NCI-H1436 (cell line): ENCODE measurements around the gene GARS1.
A peak's percentile ranks its signal among the peaks of the same experiment; 100 is the strongest.
"Not testable (repeated sequence)": the region's sequence is repeated elsewhere in the genome, so short reads cannot be mapped to it uniquely, and the experiment has no call there.

Experiments
- DNase-seq: peaks from one replicate; lab custom pipeline; 2025; lab: John Stamatoyannopoulos, UW

Gene GARS1, protein sequence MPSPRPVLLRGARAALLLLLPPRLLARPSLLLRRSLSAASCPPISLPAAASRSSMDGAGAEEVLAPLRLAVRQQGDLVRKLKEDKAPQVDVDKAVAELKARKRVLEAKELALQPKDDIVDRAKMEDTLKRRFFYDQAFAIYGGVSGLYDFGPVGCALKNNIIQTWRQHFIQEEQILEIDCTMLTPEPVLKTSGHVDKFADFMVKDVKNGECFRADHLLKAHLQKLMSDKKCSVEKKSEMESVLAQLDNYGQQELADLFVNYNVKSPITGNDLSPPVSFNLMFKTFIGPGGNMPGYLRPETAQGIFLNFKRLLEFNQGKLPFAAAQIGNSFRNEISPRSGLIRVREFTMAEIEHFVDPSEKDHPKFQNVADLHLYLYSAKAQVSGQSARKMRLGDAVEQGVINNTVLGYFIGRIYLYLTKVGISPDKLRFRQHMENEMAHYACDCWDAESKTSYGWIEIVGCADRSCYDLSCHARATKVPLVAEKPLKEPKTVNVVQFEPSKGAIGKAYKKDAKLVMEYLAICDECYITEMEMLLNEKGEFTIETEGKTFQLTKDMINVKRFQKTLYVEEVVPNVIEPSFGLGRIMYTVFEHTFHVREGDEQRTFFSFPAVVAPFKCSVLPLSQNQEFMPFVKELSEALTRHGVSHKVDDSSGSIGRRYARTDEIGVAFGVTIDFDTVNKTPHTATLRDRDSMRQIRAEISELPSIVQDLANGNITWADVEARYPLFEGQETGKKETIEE

DNA sequence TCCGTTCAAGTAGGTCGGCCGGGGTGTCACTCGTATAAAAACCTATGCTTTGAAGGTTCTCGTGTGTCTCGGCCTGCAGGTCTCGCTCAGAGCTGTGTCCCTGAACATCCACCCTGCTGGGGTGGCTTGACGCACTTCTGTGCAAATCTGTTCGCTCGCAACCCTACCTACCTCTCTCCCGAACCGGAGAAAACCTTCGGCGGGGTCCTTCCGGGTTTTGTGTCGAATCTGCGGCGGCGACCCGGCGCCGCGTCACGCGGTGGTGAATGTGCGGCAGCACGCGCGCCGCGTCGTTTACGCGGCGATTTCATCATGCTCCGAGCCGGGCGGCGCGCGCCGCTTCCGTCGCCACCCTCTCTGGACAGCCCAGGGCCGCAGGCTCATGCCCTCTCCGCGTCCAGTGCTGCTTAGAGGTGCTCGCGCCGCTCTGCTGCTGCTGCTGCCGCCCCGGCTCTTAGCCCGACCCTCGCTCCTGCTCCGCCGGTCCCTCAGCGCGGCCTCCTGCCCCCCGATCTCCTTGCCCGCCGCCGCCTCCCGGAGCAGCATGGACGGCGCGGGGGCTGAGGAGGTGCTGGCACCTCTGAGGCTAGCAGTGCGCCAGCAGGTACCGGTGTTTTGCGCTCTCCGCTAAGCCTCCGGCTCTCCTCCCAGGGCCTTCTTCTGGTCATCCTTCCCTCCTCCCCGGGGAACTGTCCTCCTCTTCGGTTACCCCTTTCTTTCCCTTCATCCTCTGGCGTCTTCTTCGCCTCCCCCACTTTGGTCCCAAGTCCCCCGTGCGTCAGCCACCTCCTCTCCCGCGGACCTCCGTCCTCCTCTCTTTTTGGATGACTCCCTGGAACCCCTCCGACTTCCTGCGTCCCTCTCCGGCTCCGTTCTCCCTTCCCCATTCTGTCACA, at the start of gene GARS1:
TSS of gene GARS1 (plus strand) at position 339 of the 896 bp plus-strand sequence. CDS start at position 383, 44 bp downstream.
- DNase-seq, result peak; percentile 76

DNA sequence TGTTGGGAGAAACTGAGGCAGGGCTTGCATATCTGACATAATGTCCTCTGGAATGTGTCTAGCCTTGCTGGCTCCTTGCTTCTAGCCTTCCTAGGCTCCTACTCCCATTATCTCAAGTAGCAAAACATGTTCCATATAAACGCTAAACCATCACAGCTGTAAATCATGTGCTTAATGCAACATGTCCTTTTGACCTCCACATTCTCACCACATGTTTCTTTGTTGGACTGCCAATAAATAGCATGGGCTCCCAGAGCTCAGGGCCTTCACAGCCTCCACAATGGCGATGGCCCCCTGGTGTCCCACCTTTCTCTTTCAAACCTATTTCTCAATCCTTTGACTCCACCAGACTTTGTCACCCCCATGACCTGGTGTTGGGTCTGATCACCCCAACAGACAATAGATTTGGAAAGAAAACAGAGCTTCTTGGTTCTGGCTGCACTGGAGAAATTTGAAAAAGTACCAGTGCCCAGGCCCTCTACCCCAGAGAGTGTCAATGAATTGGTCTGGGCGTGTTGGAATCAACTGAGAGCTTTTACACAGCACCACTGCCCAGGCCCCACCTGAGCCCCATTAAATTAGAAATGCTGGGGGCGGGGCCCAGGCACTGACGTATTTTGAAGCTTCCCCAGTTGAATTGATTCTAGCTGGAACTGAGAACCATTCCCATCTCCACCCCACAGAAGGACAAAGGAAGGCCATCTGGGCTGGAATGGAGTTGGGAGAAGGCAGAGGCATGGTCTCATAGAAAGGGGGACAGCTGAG, 48.7 kb upstream of the GARS1 start:
- DNase-seq, result no peak

DNA sequence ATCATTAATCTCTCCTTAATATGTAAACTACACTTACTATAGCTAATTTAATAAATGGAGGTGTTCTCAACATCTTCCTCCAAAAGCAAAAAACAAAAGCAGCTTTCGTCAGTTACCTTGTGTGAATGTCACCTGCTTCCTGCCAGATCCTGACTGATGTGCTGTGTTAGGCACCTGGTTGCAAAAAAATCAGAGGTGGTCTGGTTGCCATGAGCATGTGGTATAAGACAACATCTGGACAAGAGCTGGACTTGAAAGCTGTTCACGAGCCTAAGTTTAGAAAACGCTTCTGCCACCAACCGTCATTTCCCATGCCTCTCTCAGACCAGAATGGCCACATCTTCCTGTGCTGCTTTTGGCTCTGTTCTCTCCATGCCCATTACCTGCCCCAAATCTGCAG, 48.1 kb upstream of the GARS1 start:
- DNase-seq, result no peak

DNA sequence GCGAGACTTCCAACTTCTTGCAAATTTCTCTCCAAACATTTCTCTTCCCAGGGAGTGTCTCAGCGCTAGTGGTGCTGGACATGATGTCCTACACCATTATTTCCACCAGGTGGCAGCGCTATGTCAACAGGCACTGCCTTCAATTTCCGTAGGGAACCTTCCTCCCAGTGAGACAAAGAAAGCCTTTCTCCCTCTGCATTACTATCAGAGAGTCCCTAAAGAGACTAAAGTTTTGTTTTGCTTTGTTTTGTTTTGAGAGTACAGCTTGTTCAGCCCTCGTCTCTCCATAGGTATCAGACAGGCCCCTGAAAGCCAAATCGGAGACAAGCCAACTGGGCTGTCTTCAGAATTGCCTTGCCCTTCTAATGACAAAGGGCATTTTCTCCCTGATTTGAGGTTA, 45.8 kb upstream of the GARS1 start:
- DNase-seq, result peak; percentile 71

DNA sequence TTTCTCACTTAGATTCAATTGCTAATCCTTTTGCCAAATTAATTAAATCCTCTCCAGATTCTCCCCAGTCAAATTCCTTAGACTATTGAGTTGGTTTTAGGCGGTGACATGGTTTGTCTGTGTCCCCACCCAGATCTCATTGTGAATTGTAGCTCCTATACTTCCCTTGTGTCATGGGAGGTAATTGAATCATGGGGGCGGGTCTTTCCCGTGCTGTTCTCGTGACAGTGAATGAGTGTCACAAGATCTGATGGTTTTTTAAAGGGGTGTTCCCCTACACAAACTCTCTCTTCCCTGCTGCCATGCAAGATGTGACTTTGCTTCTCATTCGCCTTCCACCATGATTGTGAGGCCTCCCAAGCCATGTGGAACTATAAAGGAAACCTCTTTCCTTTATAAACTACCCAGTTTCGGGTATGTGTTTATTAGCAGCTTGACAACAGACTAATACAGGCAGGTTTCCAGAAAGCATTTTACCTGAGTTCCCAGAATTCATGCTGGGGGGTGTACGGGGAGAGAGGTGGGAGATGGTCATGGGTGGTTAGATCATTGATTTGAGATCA, 44.7 kb upstream of the GARS1 start:
- no peak for DNase-seq

DNA sequence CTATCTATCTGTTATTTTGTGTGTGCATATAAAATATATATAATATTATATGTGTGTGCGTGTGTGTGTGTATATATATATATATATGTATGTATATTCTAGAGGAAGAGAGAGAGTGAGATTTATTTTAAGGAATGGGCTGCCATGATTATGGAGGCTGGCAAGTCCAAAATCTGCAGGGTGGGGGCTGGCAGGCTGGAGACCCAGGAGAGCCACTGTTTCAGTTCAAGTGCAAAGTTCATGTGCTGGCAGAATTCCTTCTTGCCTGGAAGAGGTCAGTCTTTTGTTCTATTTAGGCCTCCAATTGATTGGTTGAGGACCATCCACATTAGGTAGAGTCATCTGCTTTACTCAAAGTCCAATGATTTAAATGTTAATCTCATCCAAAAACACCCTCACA, 42.3 kb upstream of the GARS1 start:
- no peak for DNase-seq

DNA sequence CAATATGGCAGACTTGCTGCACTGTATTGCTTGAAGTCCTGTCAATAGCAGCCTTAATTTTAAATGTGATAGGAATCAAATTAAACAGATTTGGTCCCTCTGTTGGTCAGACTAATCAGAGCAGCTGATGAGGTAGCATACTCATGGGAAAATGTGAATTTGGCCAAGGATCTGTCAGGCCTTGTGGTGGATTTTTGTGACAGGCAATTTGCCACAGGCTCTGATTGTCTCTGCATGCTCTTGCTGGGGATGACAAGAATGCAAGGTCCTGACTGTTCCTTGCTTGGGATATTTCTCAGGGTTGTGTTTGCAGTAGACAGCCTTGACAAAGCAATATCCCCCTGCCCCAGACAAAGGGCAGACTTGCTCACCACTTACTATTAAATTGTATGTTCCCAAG, 41.5 kb upstream of the GARS1 start:
- no peak for DNase-seq

DNA sequence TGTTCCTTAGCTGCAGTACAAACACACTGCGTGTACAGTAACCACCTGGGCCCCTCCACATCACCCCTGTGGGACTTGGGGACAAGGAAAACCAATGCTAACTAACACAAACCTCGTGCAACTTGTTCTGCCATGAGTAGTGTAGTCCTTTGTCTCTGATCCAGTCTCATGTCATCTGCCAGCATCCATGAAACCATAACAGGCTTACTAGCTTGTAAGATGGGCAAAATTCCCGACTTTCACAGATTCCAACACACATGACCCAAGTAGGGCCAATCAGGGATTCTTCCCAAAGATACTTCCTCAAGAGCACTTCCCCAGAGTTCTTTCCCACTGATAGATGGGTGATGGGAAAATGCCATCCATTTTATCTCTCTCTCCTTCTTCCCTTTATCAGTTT, 41.1 kb upstream of the GARS1 start:
- DNase-seq, result no peak

DNA sequence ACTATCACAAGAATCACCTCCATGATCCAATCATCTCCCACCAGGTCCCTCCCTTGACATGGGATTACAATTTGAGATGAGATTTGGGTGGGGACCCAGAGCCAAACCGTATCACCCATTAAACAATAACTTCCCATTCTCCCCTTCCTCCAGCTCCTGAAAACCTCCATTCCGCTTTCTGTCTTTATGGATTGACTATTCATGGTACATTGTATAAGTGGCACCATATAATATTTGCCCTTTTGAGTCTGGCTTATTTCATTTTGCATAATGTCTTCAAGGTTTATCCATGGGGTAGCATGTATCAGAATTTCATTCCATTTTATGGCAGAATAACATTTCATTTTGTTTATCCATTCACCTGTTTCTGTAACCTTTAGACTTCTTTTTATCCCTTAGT, 39.2 kb upstream of the GARS1 start:
- DNase-seq, result no peak

DNA sequence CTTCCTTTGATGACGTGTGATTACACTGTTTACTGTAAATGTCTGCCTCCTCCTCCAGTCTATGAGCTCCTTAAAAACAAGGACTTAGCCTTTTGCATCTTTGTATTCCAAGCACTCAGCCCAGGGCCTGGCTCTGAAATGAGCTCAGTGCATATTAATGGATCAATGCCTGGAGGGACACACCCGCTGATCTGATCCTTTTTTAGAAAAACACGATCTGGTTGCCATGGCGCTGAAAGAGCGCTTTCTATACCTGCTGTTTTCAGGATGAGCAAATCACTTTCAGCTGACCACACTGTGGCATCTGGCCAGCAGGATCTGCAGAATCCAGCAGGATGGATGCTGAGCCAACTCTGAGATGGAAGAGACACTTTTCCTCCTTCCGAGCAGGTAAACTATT, 37.8 kb upstream of the GARS1 start:
- DNase-seq, result no peak

DNA sequence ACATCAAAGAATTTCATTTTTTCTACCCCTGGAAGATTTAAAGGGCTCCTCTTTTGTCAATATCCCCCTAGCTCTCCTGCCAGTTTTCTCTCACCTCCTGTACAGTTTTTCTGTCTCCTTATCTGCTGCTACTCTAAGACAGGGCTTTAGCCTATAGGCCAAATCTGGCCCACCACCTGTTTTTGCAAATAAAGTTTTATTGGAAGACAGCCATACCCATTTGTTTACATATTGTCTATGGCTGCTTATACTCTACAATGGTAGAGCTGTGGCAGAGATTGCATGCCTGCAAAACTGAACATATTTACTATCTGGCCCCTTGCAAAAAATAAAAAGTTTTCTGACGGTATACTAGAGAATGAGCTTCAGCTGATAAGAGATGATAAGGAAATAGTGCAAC, 37.4 kb upstream of the GARS1 start:
- DNase-seq, result no peak

DNA sequence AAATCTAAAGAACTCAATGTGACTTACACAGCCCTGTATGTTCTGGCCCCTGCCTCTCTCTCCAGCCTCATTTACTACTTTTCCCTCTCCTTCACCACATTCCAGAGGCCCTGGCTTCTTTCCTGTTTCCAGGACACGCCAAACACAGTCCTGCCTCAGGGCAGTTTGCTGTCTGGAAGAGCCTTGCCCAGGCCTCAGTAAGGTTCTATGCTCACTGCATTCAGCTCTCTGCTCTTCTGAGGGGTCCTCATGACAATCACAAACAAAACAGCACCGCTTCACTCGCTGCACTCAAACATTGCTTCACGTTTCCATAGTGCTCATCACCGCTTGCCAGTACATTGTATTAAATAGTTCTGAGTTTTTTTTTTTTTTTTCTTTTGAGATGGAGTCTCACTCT, 35.1 kb upstream of the GARS1 start:
- no peak for DNase-seq

DNA sequence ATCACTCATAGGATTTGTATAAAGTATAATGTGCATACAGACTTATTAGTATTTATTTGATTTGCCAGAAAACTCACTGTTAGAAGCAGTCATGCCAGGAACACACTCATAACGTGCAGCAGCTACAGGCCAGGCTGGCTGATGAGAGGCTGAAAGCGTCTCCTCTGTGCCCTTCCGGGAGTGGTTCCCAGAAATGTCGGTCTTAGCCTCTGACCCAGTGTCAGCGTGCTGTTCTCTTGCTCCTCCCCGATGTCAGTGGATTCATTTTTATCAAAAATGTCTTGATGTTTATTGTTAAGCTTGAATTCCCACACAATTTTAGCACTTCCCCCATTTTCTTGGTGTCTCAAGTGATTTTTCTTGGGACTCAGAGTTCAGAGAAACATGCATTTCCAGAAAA, 33.3 kb upstream of the GARS1 start:
- DNase-seq, result no peak

DNA sequence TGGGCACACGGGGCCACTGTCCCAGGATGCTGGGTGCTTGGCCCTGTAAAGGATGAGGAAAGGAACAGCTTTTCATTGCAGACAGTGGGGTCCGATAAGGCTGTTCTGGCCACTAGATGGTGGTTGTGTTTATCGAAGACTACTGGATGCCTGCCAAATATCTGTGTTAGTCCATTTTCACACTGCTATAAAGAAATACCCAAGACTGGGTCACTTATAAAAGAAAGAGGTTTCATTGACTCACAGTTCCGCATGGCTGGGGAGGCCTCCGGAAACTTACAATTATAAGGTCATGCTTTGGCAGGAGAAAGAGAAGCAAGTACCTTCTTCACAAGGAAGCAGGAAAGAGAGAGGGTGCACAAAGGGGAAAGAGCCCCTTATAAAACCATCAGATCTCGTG, 32.2 kb upstream of the GARS1 start:
- no peak for DNase-seq

DNA sequence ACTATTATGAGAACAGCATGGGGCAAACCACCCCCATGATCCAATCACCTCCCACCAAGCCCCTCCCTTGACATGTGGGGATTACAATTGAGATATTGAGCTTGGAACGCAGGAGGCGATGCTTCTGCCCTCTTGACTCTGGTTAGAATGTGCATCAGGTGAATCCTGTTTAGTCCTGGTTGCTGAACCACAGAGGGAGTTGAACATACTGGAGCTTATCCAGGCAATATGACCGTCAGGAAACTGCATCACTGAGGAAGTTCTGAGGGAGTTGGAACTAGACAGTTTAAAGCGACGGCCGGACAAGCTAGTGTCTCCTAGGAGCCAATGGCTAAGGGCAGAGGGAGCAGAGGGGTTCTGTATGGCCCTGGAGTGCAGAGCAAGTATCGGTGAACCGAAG, 31.8 kb upstream of the GARS1 start:
- DNase-seq, result no peak

DNA sequence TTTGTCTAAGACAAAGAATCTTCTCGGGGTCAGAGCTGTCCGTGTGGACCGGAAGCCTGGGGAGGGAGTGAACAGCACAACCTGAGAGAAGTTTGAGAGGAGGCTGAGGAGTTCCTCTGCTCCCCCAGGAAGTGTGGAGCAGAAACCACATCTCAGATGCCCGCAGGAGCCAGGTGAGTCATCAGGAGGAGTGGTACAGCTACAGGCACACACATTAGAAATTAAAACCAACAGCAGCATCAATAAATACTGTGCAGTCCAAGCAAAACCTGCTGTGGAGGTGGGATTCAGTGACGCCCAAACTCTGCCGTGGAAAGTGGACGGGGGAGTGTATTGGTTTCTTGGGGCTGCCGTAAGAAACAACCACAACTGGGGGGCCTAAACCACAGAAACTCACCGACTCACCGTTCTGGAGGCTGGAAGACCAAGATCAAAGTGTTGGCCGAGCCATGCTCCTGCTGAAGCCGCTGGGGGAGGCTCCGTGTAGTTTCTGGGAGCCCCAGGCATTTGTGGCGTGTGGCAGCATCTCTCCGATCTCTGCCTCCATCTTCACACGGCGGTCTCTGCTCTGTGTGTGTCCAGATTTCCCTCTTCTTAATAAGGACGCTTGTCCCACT, 31.2 kb upstream of the GARS1 start:
- DNase-seq, result no peak

DNA sequence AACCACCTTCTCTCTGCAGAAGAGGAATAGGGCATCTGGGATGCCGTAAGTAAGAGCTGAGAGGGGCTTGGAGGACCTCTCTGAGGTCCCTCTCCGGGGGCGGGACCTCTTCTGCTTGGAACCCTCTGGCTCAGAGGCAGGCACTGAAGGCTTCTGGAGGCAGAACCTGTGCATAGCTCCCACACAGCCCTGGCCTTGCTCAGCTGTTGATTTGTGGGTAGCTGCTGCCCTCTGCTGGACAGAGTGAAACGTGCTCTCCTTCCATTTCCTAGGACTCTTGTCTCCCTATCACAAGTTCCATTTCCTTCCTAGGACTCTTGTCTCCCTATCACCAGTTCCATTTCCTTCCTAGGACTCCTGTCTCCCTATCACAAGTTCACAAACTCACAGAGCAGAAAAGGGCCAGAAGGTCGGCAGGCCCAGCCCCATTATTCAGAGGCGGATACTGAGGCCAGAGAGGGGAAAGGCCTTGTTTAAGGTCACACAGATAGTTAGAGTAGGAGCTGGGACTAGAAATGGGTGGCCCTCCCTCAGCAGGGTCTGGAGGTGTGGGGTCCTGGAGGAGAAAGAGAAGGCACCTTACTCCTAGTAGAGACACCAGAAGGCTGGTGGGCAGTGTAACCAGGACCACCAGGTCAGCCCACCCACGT, 30.3 kb upstream of the GARS1 start:
- DNase-seq, result peak; percentile 82

DNA sequence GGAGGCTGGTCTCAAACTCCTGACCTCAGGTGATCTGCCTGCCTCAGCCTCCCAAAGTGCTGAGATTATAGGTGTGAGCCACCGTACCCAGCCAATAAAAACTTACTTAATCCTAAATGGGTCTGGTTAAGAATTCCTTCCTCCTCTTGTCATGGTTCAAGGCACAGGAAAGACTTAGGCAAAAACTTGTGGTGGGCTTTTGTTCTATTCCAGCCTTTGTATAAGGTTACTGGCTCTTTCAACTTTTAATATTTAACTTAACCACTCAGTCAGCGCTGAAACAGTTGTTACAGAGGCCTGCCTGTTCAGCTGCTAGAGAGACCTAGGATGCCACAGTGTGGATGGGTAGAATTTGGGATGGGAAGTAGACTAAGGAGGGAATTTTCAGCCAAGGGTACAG, 28.1 kb upstream of the GARS1 start:
- DNase-seq, result no peak

DNA sequence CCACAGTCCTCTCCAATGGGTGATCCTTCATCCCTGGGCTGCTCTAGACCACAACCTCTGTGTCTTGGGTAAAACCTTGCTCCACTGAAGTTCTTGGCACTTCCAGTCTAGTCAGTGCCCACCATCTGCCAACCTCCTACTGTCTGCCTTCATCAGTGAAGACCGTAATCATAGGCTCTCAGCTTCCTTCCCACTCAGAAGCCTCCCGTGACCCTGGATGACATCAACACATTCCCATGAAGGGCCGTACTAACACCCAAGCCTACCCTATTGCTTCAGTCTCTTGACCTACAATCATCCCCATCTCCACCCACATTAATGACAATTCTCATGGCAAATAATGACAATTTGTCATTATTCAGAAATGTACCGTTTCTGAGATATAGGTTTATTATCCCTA, 27.6 kb upstream of the GARS1 start:
- no peak for DNase-seq

DNA sequence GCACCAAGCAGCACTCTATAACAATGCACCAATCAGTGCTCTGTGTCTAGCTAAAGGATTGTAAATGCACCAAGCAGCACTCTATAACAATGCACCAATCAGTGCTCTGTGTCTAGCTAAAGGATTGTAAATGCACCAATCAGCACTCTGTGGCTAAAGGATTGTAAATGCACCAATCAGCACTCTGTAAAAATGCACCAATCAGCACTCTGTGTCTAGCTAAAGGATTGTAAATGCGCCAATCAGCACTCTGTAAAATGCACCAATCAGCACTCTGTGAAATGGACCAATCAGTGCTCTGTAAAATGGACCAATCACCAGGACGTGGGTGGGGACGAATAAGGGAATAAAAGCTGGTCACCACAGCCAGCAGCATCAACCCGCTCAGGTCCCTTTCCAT, 24.4 kb upstream of the GARS1 start:
- DNase-seq, result not testable (repeated sequence)
